Nephron progenitor cell (in vitro differentiated cells): ENCODE data around the gene DOC2B.
"Not testable (repeated sequence)": the region's sequence is repeated elsewhere in the genome, so short reads cannot be mapped to it uniquely, and the experiment has no call there.

Source experiments
- DNase-seq: peaks from one replicate; pipeline ENCODE4 v3.0.0; 2021
- H3K27ac Mint-ChIP-seq: 2 replicates; pipeline ENCODE4 v1.8.0; 2021; ENCODE audit warnings: mild to moderate bottlenecking, moderate library complexity, mixed read lengths
- H3K27me3 Mint-ChIP-seq: 2 replicates; pipeline ENCODE4 v1.8.0; 2021; ENCODE audit warnings: mild to moderate bottlenecking, low read depth, mixed read lengths; ENCODE audit not compliant: poor library complexity
- H3K36me3 Mint-ChIP-seq: 2 replicates; pipeline ENCODE4 v1.8.0; 2021; ENCODE audit warnings: low read depth, mixed read lengths
- H3K4me1 Mint-ChIP-seq: 2 replicates; pipeline ENCODE4 v1.8.0; 2021; ENCODE audit warnings: mixed read lengths
- H3K4me3 Mint-ChIP-seq: 2 replicates; pipeline ENCODE4 v1.8.0; 2021; ENCODE audit warnings: mild to moderate bottlenecking, moderate library complexity, mixed read lengths
- H3K9me3 Mint-ChIP-seq: 2 replicates; pipeline ENCODE4 v1.8.0; 2021; ENCODE audit warnings: mild to moderate bottlenecking, moderate library complexity, mixed read lengths
- TF ChIP-seq, protein P1 (sequence below): fragments of 200-600 bp; sonication (generic); IDR thresholded peaks from 2 replicates; pipeline ENCODE4 v1.5.0; 2021; ENCODE audit warnings: antibody characterized with exemption

Gene DOC2B

DNA sequence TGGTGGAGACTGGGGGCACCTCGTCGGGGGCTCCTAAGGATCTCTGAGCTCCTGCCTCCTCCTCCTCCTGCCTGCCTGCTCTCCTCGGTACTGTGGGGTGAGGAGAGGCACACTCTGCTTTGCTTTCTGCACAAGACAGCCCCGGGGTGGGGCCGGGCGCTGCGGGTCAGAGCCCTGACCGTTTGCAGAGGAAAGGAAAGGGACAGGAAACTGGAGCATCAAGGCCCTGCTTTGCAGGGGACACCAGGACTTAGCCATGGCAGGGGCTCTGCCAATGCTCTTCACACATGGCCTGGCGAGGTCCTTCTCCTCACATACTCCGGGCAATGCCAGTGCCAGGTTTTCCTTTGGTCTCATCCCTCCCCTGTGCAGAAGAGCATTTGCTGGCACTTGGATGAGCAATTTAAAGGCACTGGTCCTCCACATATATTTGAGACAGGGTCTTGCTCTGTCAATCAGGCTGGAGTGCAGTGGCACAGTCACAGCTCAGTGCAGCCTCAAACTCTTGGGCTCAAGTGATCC, 23.8 kb upstream of the DOC2B start:
- Mint-ChIP-seq H3K36me3 (peaks cover 25% of the 10 kb centered on the region), H3K27ac (no peak overlapping the region), H3K9me3 (peaks cover 17% of the 10 kb centered on the region), H3K4me1 (peaks cover 39% of the 10 kb centered on the region), H3K27me3 (peaks cover 19% of the 10 kb centered on the region), H3K4me3 (no peak overlapping the region)
- TF ChIP-seq, protein P1, sequence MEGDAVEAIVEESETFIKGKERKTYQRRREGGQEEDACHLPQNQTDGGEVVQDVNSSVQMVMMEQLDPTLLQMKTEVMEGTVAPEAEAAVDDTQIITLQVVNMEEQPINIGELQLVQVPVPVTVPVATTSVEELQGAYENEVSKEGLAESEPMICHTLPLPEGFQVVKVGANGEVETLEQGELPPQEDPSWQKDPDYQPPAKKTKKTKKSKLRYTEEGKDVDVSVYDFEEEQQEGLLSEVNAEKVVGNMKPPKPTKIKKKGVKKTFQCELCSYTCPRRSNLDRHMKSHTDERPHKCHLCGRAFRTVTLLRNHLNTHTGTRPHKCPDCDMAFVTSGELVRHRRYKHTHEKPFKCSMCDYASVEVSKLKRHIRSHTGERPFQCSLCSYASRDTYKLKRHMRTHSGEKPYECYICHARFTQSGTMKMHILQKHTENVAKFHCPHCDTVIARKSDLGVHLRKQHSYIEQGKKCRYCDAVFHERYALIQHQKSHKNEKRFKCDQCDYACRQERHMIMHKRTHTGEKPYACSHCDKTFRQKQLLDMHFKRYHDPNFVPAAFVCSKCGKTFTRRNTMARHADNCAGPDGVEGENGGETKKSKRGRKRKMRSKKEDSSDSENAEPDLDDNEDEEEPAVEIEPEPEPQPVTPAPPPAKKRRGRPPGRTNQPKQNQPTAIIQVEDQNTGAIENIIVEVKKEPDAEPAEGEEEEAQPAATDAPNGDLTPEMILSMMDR, result no peak
- no peak for DNase-seq

DNA sequence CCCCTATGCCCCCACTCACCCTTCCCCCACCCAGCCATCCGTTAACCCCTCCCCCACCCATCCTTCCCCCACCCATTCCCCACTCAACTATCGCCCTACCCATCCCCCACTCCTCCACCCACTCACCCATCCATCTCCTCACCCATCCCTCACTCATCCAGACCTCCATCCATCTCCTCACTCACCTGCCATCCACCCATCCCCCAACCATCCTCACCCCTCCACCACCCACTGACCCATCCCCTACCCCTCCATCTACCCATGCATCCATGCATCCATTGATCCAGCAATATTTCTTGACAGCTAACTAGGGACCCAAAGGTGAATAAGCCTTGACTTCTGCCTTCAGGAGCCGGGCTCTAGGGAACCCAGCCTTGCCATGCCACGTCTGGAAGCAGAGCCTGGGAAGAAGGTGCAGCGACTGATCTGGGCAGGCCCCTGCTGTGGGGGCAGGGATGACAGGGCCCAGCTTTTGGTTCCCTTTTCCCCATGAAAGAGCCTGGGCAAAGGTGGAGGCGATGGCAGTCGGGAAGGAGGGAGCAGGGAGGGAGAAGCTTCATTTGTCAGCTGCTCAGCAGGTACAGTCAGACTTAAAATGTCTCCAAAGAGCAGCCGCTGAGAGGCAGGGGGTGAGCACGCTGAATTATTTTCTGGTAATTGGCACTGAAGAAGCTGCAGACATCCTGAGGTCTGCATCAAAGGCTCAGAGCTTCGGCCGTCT, 23.1 kb upstream of the DOC2B start:
- DNase-seq, result no peak
- TF ChIP-seq, protein P1, result no peak
- H3K4me3 Mint-ChIP-seq, result no peak overlapping the region
- H3K9me3 Mint-ChIP-seq, result peaks cover 17% of the 10 kb centered on the region
- H3K27ac Mint-ChIP-seq, result peak overlapping the region; percentile 61
- H3K27me3 Mint-ChIP-seq, result peaks cover 19% of the 10 kb centered on the region
- H3K4me1 Mint-ChIP-seq, result peaks cover 45% of the 10 kb centered on the region
- peaks cover 19% of the 10 kb centered on the region for H3K36me3 Mint-ChIP-seq

DNA sequence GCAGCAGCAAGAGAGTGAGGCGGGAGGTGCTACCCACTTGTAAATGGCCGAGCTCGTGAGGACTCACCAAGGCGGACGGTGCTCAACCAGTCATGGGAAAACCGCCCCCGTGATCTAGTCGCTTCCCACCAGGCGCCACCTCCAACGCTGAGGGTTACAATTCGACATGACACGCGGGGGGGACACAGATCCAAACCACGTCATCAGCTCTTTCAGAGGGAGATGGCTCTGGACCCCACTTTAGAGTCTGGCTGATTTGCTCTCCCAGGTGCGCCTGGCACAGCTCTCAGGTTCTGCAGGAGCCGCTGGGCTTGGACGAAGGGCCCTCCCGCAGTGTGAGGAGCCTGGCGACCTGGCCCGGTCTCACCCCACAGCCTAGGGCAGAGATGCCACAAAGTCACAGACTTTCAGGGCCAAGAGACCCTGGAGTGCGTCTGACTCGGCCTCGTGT, 21.1 kb upstream of the DOC2B start:
- peaks cover 56% of the 10 kb centered on the region for H3K4me1 Mint-ChIP-seq

DNA sequence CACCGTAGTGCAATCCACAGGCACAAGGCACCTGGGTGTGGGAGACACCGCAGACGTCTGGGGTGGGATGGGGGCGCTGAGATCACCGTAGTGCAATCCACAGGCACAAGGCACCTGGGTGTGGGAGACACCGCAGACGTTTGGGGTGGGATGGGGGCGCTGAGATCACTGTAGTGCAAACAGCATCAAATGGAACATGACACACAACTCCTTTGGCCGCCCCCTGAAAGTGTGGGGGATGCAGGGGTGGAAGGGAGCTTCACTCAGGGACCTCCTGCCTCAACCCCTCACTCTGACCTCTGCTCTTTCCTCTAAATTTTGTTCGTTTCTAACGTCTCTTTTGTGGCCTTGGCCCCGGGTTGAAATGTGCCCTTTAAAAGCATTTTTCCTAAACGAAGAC, 20.3 kb upstream of the DOC2B start:
- not testable (repeated sequence) for H3K4me3 Mint-ChIP-seq, DNase-seq, H3K27ac Mint-ChIP-seq
- peaks cover 56% of the 10 kb centered on the region for H3K4me1 Mint-ChIP-seq
- H3K36me3 Mint-ChIP-seq, result peaks cover 12% of the 10 kb centered on the region
- H3K27me3 Mint-ChIP-seq, result peaks cover 19% of the 10 kb centered on the region
- peaks cover 23% of the 10 kb centered on the region for H3K9me3 Mint-ChIP-seq

More for the DNA sequence above, 21.1 kb upstream of the DOC2B start:
- no peak for DNase-seq
- H3K4me3 Mint-ChIP-seq, result no peak overlapping the region
- TF ChIP-seq, protein P1, result no peak
- H3K9me3 Mint-ChIP-seq, result peaks cover 21% of the 10 kb centered on the region
- H3K27ac Mint-ChIP-seq, result no peak overlapping the region
- H3K27me3 Mint-ChIP-seq, result peaks cover 23% of the 10 kb centered on the region
- H3K36me3 Mint-ChIP-seq, result peaks cover 15% of the 10 kb centered on the region

DNA sequence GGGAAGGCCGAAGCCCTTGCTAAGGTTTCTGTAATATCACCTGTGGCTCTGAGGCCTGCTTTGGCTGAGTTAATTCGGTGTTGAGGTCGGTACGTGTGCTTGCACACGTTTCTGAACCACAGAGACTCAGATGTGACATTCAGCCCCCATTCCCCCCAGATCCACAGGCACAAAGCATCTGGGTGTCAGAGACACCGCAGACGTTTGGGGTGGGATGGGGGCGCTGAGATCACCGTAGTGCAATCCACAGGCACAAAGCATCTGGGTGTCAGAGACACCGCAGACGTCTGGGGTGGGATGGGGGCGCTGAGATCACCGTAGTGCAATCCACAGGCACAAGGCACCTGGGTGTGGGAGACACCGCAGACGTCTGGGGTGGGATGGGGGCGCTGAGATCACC, 19.8 kb upstream of the DOC2B start:
- H3K27ac Mint-ChIP-seq, result not testable (repeated sequence)

GRCh38 chr17:200586-200985, 19.1 kb upstream of the DOC2B start:
- Mint-ChIP-seq H3K36me3 (peaks cover 5% of the 10 kb centered on the region), H3K27me3 (peaks cover 18% of the 10 kb centered on the region), H3K27ac (no peak overlapping the region), H3K4me3 (no peak overlapping the region), H3K9me3 (peaks cover 15% of the 10 kb centered on the region), H3K4me1 (peaks cover 64% of the 10 kb centered on the region)
- TF ChIP-seq, protein P1, result no peak
- DNase-seq, result no peak

More for the DNA sequence above, 19.8 kb upstream of the DOC2B start:
- H3K4me1 Mint-ChIP-seq, result peaks cover 60% of the 10 kb centered on the region
- DNase-seq, H3K36me3 Mint-ChIP-seq, H3K4me3 Mint-ChIP-seq: not testable (repeated sequence)
- peaks cover 18% of the 10 kb centered on the region for H3K9me3 Mint-ChIP-seq
- H3K27me3 Mint-ChIP-seq, result peaks cover 18% of the 10 kb centered on the region
